Right renal pelvis (tissue), 4 donors: ENCODE measurements around the gene INCA1. TPM values are rescaled to one million over a fixed set of nuclear protein-coding genes. Genes with fewer than 3 reads are reported as not detected.

Experiments
- DNase-seq, 4 donors: peaks; one replicate each; pipeline ENCODE4 v3.0.0-alpha.2; 2013; ENCODE audit warnings: low read depth in 4 of 4, low spot score in 3 of 4, missing footprints in 1 of 4
- polyA plus RNA-seq, 4 donors: library from polyadenylated mRNA; unstranded; fragments of 120-200 nt; gene quantifications; one replicate each; pipeline ENCODE4 v1.2.1, GENCODE V29; 2013; ENCODE audit not compliant: insufficient read length in 4 of 4

Gene INCA1
- polyA plus RNA-seq, 4 donors = 7.9 to 8.6 (median 8.3) TPM

- DNase-seq = no peak
Measured at GRCh38 chr17:4938688-4939545, 58.4 kb downstream of the INCA1 start.

Other genes starting within 250 kb of the INCA1 start
- 1 to 10 TPM in 3 of 4 donors, under 1 TPM in 1; 0.97 to 3.5 (median 1.9) TPM for gene TM4SF5, start 225.6 kb downstream of the INCA1 start, polyA plus RNA-seq
- gene VMO1, start 211.2 kb downstream of the INCA1 start, polyA plus RNA-seq = 1 to 10 TPM in 1 of 4 donors, under 1 TPM in 3; 0.31 to 1.1 (median 0.42) TPM
- gene GLTPD2, start 208.6 kb downstream of the INCA1 start, polyA plus RNA-seq = 10 to 100 TPM in 1 of 4 donors, 1 to 10 TPM in 3; 3.8 to 14.9 (median 5.7) TPM
- gene PSMB6, start 201.4 kb downstream of the INCA1 start, polyA plus RNA-seq = 100 to 1,000 TPM; 114 to 153 (median 122) TPM
- gene PLD2, start 190.4 kb downstream of the INCA1 start, polyA plus RNA-seq = 10 to 100 TPM; 36.2 to 39.4 (median 38.5) TPM
- 10 to 100 TPM; 56.6 to 69.2 (median 59.0) TPM for gene MINK1, start 164.2 kb downstream of the INCA1 start, polyA plus RNA-seq
- 1 to 10 TPM; 1.0 to 3.3 (median 1.5) TPM for gene C17orf107, start 98.0 kb downstream of the INCA1 start, polyA plus RNA-seq
- gene CHRNE, start 94.4 kb downstream of the INCA1 start, polyA plus RNA-seq = 1 to 10 TPM; 1.1 to 2.7 (median 1.5) TPM
- gene GP1BA, start 65.2 kb downstream of the INCA1 start, polyA plus RNA-seq = 1 to 10 TPM; 1.4 to 3.5 (median 1.8) TPM
- gene SLC25A11, start 57.5 kb downstream of the INCA1 start, polyA plus RNA-seq = 10 to 100 TPM; 78.2 to 98.0 (median 79.0) TPM
- gene RNF167, start 57.3 kb downstream of the INCA1 start, polyA plus RNA-seq = 100 to 1,000 TPM; 131 to 144 (median 138) TPM
- 100 to 1,000 TPM; 376 to 513 (median 389) TPM for gene PFN1, start 49.0 kb downstream of the INCA1 start, polyA plus RNA-seq
- gene ENO3, start 46.4 kb downstream of the INCA1 start, polyA plus RNA-seq = 10 to 100 TPM; 22.1 to 28.7 (median 23.7) TPM
- gene SPAG7, start 29.7 kb downstream of the INCA1 start, polyA plus RNA-seq = 100 to 1,000 TPM in 1 of 4 donors, 10 to 100 TPM in 3; 84.8 to 102 (median 95.8) TPM
- gene CAMTA2, start 9.8 kb downstream of the INCA1 start, polyA plus RNA-seq = 10 to 100 TPM; 24.4 to 27.8 (median 25.3) TPM
- 10 to 100 TPM; 75.0 to 96.5 (median 86.3) TPM for gene KIF1C, start 428 bp upstream of the INCA1 start, polyA plus RNA-seq
- gene SLC52A1, start 37.9 kb upstream of the INCA1 start, polyA plus RNA-seq = under 1 TPM; 0.21 to 0.43 (median 0.26) TPM
- 10 to 100 TPM; 11.9 to 16.8 (median 15.7) TPM for gene ZFP3, start 80.9 kb upstream of the INCA1 start, polyA plus RNA-seq
- gene ZNF232, start 114.4 kb upstream of the INCA1 start, polyA plus RNA-seq = 10 to 100 TPM; 20.1 to 37.8 (median 22.0) TPM
- gene USP6, start 118.5 kb upstream of the INCA1 start, polyA plus RNA-seq = 1 to 10 TPM; 3.2 to 8.4 (median 4.0) TPM
- 10 to 100 TPM; 17.3 to 23.5 (median 22.5) TPM for gene ZNF594, start 194.3 kb upstream of the INCA1 start, polyA plus RNA-seq
- gene SCIMP, start 237.3 kb upstream of the INCA1 start, polyA plus RNA-seq = 1 to 10 TPM; 1.2 to 1.8 (median 1.4) TPM